Kidney tubule cell (primary cell): ENCODE measurements around the gene LIG1.
A peak's percentile ranks its signal among the peaks of the same experiment; 100 is the strongest.

Experiments used
- DNase-seq: peaks from one replicate; pipeline ENCODE4 v3.0.0-alpha.2; 2018; ENCODE audit warnings: low spot score

Gene LIG1

DNA sequence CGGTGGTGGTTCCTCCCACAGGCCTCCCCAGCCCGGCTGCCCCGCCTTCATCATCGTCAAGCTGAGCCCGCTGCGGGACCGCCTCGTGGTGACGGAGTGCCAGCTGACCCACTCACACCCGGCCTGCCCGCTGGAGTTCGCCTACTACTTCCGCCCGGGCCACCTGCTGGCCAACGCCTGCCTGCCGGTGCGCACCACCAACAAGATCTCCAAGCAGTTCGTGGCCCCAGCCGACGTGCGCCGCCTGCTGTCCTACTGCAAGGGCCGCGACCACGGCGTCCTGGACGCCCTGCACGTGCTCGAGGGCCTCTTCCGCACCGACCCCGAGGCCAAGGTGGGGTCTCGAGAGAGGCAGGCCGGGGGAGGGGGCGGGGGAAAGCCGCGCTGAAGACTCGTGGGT lies 12.3 kb upstream of the LIG1 start:
- no peak for DNase-seq

GRCh38 chr19:48181505-48181904 lies 11.4 kb upstream of the LIG1 start:
- DNase-seq, result no peak

DNA sequence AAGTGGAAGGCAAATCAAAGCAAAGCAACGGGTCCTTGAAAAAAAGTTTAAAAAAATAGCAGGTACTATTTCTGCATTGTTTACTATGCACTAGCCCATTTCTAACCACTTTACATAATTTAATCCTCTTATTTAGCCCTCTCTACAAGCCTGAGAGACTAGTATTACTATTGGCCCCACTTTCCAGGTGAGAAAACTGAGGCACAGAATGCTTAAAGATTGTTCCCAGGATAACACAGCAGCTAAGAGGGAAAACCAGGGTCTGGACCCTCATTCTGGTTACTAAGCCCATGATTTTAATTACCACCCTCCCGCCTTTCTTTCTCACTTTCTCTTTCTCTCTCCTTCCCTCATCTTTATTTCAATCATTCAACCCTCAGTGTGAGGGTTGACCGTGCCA lies 6.1 kb upstream of the LIG1 start:
- DNase-seq, result no peak

DNA sequence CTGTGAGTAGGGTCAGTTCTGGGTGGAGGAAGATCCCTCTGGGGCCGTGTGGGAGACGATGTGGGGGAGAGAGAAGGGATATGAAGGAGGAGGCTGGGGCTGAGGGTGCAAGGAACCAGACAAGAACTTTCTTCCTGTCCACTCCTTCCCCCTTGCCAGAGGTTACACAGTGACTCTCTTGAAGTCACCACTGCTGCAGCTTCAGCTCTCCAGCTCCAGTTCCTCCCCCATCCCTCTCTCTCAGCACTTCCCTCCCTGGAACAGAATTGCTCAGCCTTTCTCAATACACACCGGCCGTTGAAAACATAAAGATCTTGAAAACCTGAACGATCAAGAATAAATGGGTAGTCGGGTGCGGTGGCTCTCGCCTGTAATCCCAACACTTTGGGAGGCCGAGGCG lies 5.4 kb upstream of the LIG1 start:
- DNase-seq, result no peak

DNA sequence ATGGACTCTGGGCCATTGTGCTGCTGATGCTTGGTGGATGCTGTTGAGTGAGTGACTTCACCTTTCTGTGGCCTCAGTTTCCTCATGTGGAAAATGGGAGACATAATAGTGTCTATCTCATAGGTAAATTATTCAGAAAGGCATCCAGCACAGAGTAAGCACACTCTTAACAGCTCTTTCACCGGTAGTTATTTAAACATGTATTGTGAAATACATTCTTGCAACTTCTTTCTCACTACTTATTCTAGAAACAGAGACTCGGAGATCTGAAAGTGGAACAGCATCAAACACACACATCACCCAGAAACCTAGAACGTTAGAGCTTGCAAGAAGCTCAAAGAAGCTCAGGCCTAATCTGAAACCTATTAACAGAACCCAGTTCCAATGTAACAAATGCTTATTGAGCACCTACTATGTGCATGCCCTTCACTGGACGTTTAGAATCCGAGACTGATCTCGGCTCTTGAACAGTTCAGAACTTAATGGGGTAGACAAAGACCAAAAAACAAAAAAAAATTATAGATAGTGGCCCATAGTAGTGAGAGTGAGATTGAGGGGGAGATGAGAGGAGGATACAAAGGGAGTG lies 4.4 kb upstream of the LIG1 start:
- DNase-seq, result no peak

DNA sequence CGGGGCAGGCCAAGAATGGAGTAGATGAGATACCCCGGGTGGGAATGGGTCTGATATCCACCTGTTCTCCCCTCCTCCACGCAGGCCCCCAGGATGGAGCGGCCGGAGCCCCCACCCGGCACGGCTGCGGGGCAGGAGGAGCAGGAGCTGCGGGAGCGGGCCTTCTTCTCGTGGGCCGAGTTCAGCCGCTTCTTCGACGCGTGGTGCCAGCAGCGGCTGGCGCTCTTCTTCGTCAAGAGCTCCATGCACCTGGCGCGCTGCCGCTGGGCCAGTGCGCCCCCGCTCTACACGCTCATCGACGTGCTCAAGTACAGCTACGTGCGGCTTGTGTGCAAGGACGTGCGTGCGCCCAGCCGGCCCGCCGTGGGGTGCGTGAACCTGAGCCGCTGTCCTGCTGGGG lies 1.6 kb upstream of the LIG1 start:
- no peak for DNase-seq

GRCh38 chr19:48170817-48171347 lies 738 bp upstream of the LIG1 start:
- DNase-seq, result no peak

DNA sequence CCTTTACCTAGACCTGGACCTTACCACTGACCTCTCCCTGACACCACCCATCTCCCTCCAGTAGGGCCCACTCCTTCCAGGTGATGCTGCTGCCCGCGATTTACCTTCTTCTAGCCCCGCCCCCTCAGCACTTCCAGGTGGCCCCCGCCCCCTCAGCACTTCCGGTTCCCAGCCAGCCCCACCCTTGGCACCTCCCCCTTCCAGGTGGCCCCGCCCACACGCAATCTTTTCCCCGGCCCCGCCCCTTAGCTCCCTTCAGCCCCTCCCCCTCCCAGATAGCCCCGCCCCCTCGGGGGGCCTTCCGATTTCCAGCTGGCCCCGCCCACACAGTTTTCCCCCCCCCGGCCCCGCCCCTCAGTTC lies 586 bp downstream of the LIG1 start:
- peak; percentile 75 for DNase-seq

- DNase-seq, result no peak
These were observed 1.5 kb downstream of the LIG1 start for GRCh38 chr19:48168689-48169088.

GRCh38 chr19:48158210-48158790 lies 11.8 kb downstream of the LIG1 start:
- no peak for DNase-seq

GRCh38 chr19:48154003-48154402 lies 16.1 kb downstream of the LIG1 start:
- no peak for DNase-seq

- DNase-seq, result peak; percentile 56
These were observed 17.6 kb downstream of the LIG1 start for GRCh38 chr19:48152551-48152950.

GRCh38 chr19:48149430-48149829 lies 20.7 kb downstream of the LIG1 start:
- no peak for DNase-seq

DNA sequence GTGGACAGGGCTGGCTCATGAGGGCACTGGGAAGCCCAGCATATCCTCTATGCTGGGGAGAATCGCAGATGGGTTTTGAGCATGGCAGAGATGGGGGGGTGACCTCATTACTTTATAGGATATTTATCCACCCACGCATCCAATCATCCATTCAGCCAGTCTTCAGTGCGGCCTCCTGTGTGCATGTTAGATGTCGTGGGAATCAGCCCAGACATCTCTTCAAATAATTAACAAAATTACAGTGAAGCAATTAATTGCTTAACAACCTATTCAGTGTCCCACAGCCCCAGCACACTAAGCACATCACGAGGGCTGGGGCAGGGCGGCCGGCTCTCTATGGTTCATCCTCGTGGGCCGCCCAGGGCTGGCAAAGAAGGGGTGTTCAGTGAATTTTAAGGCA lies 21.6 kb downstream of the LIG1 start:
- no peak for DNase-seq

DNA sequence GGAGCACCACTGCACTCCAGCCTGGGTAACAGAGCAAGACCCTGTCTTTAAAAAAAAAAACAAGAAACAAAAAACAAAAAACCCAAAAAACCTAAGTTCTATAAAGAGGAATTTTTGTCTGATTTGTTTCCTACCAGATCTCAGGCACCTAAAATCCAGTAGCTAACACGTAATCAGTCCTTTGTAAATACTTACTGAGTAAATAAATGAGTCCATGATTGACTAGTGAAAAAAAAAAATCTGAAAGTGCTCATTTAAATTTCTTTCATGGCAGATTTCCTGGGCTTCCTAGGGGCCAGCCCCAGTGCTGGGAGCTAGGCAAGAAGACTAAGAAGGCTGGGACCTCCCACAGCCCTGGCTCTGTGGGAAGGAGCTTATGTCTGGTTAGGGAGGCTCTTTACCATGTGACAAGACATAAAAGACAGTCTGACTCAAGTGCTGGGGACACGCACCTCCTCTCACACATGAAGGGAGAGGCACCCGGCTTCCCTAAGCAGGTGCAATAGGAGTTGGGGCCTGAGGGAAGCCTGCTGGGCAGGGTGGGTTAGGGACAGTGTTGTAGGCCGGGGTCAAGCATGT lies 22.5 kb downstream of the LIG1 start:
- DNase-seq, result no peak

DNA sequence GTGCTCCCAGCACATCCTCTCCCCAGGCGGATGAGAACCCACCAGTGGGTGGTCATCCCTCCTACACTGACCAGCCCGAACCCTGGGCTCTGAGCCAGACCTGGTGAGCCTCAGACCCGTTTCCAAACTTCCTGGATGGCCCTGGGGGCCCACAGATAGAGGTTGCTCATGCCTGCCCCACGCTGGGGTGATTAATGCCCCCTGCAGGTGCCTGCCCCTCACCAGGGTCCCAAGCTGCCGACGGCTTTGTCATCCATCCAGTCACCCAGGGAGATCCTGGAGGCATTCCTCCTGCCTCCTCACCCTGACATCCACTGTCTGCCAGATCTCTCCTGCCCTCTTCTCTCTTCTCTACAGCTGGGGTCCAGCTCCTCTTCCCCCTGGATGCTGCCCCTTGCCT lies 31.1 kb downstream of the LIG1 start:
- DNase-seq, result no peak

DNA sequence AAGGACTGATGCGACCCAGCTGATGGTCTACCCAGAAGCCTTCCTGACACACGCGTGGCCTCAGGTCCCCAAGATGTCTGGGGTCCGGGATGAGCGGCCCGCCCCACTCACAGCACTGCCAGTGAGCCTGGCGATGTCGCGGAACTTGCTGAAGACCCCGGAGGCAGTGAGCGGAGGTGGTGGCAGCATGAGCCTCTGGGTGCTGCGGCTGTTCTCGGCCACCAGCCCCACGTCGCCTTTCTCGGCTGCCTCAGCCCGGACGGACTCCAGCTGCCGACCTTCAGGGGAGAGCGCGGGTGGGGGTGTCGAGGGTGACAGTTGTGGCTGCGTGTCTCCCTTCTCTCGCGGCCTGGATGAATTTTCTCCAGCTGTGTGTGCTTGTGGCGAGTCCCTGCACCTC lies 32.7 kb downstream of the LIG1 start:
- DNase-seq, result no peak

GRCh38 chr19:48136547-48136946 lies 33.6 kb downstream of the LIG1 start:
- no peak for DNase-seq

DNA sequence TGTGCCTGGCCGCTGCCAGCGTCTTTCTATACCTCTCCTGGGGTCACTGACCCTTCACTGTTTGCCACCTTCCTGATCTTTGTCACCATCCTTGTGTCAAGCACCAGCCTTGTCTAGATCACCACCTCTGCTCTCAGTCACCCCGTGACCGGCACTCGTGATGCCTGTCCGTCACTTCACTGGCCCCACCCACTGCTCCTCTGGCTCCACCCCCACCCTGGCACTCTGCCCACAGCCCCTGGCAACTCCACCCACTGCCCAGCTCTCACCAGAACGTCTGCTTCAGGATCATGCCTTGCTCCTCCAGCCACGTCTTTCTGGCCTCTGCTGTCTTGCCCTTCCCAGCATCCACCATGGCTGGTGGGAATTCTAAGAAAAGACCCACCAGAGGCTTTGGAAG lies 34.7 kb downstream of the LIG1 start:
- DNase-seq, result no peak

- no peak for DNase-seq
These were observed 37.0 kb downstream of the LIG1 start for GRCh38 chr19:48133094-48133493.

DNA sequence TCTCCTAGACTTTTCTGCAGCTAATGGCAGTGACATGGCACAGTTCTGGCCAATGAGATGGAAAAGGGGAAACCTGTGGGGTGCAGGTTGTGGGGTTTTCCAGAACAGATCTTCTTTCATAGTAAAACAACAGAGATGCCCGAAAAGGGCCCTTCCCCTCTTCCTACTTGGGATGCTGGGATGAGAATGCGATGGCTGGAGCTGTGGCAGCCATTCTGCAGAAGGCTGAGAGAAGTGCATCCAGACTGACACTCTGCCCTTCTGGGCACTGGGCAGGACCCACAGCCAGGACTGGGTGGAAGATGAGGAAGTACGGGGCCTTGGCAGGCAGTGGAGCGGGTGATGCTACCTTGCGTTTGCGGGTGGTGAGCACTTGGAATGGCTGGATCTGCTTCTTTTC lies 42.6 kb downstream of the LIG1 start:
- DNase-seq, result no peak

DNA sequence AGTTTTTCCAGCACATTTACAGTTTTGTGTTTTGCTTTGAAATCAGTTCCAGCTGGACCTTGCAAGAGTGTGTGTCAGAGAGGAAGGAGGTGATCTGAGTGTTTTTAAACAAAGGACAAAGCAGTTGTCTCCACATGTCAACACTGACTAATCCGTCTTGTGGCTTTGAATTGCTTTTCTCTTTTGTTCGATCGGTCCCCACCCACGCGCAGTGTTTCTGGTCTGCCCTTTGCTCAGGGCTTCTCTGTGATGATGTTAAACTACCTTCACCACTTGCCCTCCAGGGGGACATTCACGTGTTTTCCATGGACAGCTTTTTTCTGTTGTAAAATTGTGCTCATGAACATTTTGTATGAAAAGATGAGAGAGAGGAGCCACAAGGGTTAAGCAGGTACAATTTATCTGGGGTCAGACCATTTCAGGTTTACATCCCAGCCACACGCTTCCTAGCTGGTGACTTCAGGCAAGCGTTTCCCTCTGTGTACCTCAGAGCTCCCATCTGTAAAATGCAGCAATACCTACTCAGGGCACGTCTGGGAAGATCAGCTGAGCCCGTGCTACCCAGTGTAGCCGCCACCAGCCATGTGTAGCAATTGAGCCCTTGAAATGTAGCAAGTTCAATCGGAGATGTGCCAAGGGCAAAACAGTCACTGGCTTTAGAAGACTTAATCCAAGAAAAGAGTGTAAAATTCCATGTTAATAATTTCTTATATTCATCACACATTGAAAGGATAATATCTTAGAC lies 46.1 kb downstream of the LIG1 start:
- peak; percentile 50 for DNase-seq

- DNase-seq, result no peak
These were observed 47.7 kb downstream of the LIG1 start for GRCh38 chr19:48122421-48122820.
